H9 (cell line): Measurements from ENCODE around the gene AGBL4. TPM values are rescaled to one million over a fixed set of nuclear protein-coding genes. Genes with fewer than 3 reads are reported as not detected.
A peak's percentile ranks its signal among the peaks of the same experiment; 100 is the strongest.

Source experiments
- DNase-seq: peaks from one replicate; pipeline ENCODE4 v3.0.0-alpha.2; 2017
- H2AFZ ChIP-seq: one replicate; pipeline ENCODE4 v1.6.1; 2013; ENCODE audit warnings: mild to moderate bottlenecking, low read length, control low read depth, moderate library complexity
- H2AK5ac ChIP-seq: 2 replicates; pipeline ENCODE4 v1.6.1; 2013; ENCODE audit warnings: low read length, control low read depth, mixed read lengths; ENCODE audit not compliant: insufficient read length
- H2BK120ac ChIP-seq: one replicate; pipeline ENCODE4 v1.6.1; 2013; ENCODE audit warnings: low read depth, mild to moderate bottlenecking, low read length, control low read depth, inconsistent platforms; ENCODE audit not compliant: poor library complexity, severe bottlenecking
- H2BK12ac ChIP-seq: 2 replicates; pipeline ENCODE4 v1.6.1; 2013; ENCODE audit warnings: low read length, control low read depth, mixed read lengths, low read depth; ENCODE audit not compliant: insufficient read length
- H2BK15ac ChIP-seq: 2 replicates; pipeline ENCODE4 v1.6.1; 2013; ENCODE audit warnings: low read depth, low read length, control low read depth
- H2BK20ac ChIP-seq: one replicate; pipeline ENCODE4 v1.6.1; 2013; ENCODE audit warnings: low read depth, mild to moderate bottlenecking, low read length, control low read depth, inconsistent platforms; ENCODE audit not compliant: poor library complexity, severe bottlenecking
- H2BK5ac ChIP-seq: 2 replicates; pipeline ENCODE4 v1.6.1; 2013; ENCODE audit warnings: low read length, control low read depth, mixed read lengths; ENCODE audit not compliant: insufficient read length
- H3K14ac ChIP-seq: 2 replicates; pipeline ENCODE4 v1.6.1; 2013; ENCODE audit warnings: low read length, control low read depth; ENCODE audit not compliant: insufficient read depth
- H3K18ac ChIP-seq: 2 replicates; pipeline ENCODE4 v1.6.1; 2013; ENCODE audit warnings: low read depth, mild to moderate bottlenecking, mixed read lengths, low read length, control low read depth; ENCODE audit not compliant: insufficient read length
- H3K23ac ChIP-seq: 2 replicates; pipeline ENCODE4 v1.6.1; 2013; ENCODE audit warnings: low read length, control low read depth, mixed read lengths, low read depth; ENCODE audit not compliant: insufficient read length
- H3K23me2 ChIP-seq: 2 replicates; pipeline ENCODE4 v1.6.1; 2013; ENCODE audit warnings: low read depth, mild to moderate bottlenecking, mixed read lengths, low read length, control low read depth; ENCODE audit not compliant: insufficient read length, poor library complexity, severe bottlenecking
- H3K27ac ChIP-seq: 2 replicates; pipeline ENCODE4 v1.5.1; 2013; ENCODE audit warnings: low read length, control low read depth, mixed read lengths, low read depth; ENCODE audit not compliant: insufficient read length
- H3K27me3 ChIP-seq: 2 replicates; pipeline ENCODE4 v1.6.1; 2013; ENCODE audit warnings: low read length, control low read depth, inconsistent platforms; ENCODE audit not compliant: insufficient read depth
- H3K4ac ChIP-seq: 2 replicates; pipeline ENCODE4 v1.6.1; 2013; ENCODE audit warnings: low read depth, mild to moderate bottlenecking, control low read depth, inconsistent platforms, low read length, moderate library complexity
- H3K4me1 ChIP-seq: 2 replicates; pipeline ENCODE4 v1.6.1; 2013; ENCODE audit warnings: low read length, control low read depth, inconsistent platforms; ENCODE audit not compliant: insufficient read depth
- H3K4me2 ChIP-seq: 2 replicates; pipeline ENCODE4 v1.6.1; 2013; ENCODE audit warnings: low read length, control low read depth, mixed read lengths; ENCODE audit not compliant: insufficient read length, insufficient read depth
- H3K56ac ChIP-seq: 2 replicates; pipeline ENCODE4 v1.6.1; 2013; ENCODE audit warnings: low read depth, mild to moderate bottlenecking, mixed read lengths, low read length, control low read depth; ENCODE audit not compliant: insufficient read length
- H3K79me1 ChIP-seq: 2 replicates; pipeline ENCODE4 v1.6.1; 2013; ENCODE audit warnings: low read depth, mild to moderate bottlenecking, moderate library complexity, low read length, control low read depth, inconsistent platforms; ENCODE audit not compliant: insufficient read depth, poor library complexity, severe bottlenecking
- H3K79me2 ChIP-seq: 2 replicates; pipeline ENCODE4 v1.6.1; 2013; ENCODE audit warnings: low read length, control low read depth, inconsistent platforms; ENCODE audit not compliant: insufficient read depth
- H3K9ac ChIP-seq: 2 replicates; pipeline ENCODE4 v1.6.1; 2013; ENCODE audit warnings: low read length, control low read depth, mixed read lengths; ENCODE audit not compliant: insufficient read length; ENCODE audit errors: extremely low read depth
- H3K9me3 ChIP-seq: one replicate; pipeline ENCODE4 v1.6.1; 2013; ENCODE audit warnings: low read depth, low read length, inconsistent platforms; ENCODE audit not compliant: control insufficient read depth
- H3T11ph ChIP-seq: one replicate; pipeline ENCODE4 v1.6.1; 2013; ENCODE audit warnings: mild to moderate bottlenecking, low read length, control low read depth, inconsistent platforms
- H4K20me1 ChIP-seq: one replicate; pipeline ENCODE4 v1.6.1; 2013; ENCODE audit not compliant: control insufficient read depth, insufficient read length, insufficient read depth
- H4K5ac ChIP-seq: 2 replicates; pipeline ENCODE4 v1.6.1; 2013; ENCODE audit warnings: low read depth, mild to moderate bottlenecking, mixed read lengths, low read length, control low read depth; ENCODE audit not compliant: insufficient read length
- H4K8ac ChIP-seq: replicated peaks from 2 replicates; pipeline ENCODE4 v1.6.1; 2013; ENCODE audit warnings: low read length, control low read depth, mixed read lengths, low read depth; ENCODE audit not compliant: insufficient read length
- H4K91ac ChIP-seq: 2 replicates; pipeline ENCODE4 v1.6.1; 2013; ENCODE audit warnings: low read depth, mild to moderate bottlenecking, moderate library complexity, mixed read lengths, low read length, control low read depth; ENCODE audit not compliant: insufficient read length
- H3K27ac Mint-ChIP-seq, 3 experiments: 2 replicates in 2 of 3; 3 replicates in 1 of 3; pipeline ENCODE4 v1.8.0; 2020 to 2021; ENCODE audit warnings: mixed read lengths in 3 of 3, mild to moderate bottlenecking in 1 of 3, moderate library complexity in 1 of 3
- H3K27me3 Mint-ChIP-seq: 2 replicates; pipeline ENCODE4 v1.8.0; 2021; ENCODE audit warnings: low read depth, mild to moderate bottlenecking, moderate library complexity, mixed read lengths
- H3K36me3 Mint-ChIP-seq, 3 experiments: 2 replicates in 2 of 3; 3 replicates in 1 of 3; pipeline ENCODE4 v1.8.0; 2020 to 2021; ENCODE audit warnings: low read depth in 3 of 3, mixed read lengths in 3 of 3; ENCODE audit not compliant: insufficient read depth in 1 of 3
- H3K4me1 Mint-ChIP-seq, 2 experiments: 2 replicates each; pipeline ENCODE4 v1.8.0; 2020; ENCODE audit warnings: mixed read lengths in 2 of 2
- H3K4me3 Mint-ChIP-seq, 2 experiments: 2 replicates in 1 of 2; 3 replicates in 1 of 2; pipeline ENCODE4 v1.8.0; 2020 to 2021; ENCODE audit warnings: mild to moderate bottlenecking in 2 of 2, mixed read lengths in 2 of 2, moderate library complexity in 1 of 2
- H3K9me3 Mint-ChIP-seq, 2 experiments: 2 replicates in 1 of 2; 3 replicates in 1 of 2; pipeline ENCODE4 v1.8.0; 2020; ENCODE audit warnings: mild to moderate bottlenecking in 2 of 2, mixed read lengths in 2 of 2, moderate library complexity in 1 of 2
- WGBS: extraction: QIAGEN DNeasy Blood & Tissue Kit; methylation state at CpG from one replicate; pipeline ENCODE4 v1.1.7; 2013; ENCODE audit warnings: missing lambda C conversion rate, low lambda C conversion rate, mixed read lengths; ENCODE audit not compliant: insufficient read length; ENCODE audit errors: extremely low coverage; 5-methylcytosine and 5-hydroxymethylcytosine counted together
- total RNA-seq: library from RNA; stranded (reverse); gene quantifications from 2 replicates; pipeline ENCODE4 v1.2.1, GENCODE V29; 2021
- TF ChIP-seq, protein P1 (sequence below): fragments of 200-600 bp; sonication (generic); conservative IDR thresholded peaks from 3 replicates; pipeline ENCODE4 v1.8.0; 2021; ENCODE audit warnings: antibody characterized with exemption, mild to moderate bottlenecking

AGBL4 gene
- total RNA-seq, 1 experiment from 2014 or later = not detected

DNA sequence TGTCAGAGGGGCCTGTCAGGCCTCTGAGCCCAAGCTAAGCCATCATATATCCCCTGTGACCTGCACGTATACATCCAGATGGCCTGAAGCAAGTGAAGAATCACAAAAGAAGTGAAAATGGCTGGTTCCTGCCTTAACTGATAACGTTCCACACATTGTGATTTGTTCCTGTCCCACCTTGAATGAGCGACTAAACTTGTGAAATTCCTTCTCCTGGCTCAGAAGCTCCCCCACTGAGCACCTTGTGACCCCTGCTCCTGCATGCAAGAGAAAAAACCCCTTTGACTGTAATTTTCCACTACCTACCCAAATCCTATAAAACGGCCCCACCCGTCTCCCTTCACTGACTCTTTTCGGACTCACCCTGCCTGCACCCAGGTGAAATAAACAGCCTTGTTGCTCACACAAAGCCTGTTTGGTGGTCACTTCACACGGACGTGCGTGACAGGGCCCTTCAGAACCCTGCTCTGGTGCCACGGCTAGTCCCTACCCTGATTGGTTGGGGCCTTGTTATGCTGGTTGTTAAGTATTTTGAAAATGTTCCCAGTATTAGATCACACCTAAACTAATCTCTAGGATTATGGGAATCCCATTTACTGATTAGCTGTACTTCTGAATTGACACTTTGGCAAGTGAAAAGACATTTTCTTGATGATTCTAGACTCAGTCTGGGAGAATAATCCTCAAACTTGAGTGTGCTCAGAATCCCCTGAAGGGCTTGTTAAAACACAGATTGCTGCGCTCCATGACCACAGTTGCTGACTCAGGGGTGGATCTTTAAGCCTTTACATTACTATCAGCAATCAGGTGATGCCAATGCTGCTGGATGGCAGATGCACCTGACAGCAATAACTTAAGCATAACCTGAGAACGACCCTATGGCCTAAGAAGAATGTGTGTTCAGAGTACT, 1523.0 kb downstream of the AGBL4 start:
- Histone ChIP-seq H3K23me2 (no peaks in the 10 kb centered on the region), H3K23ac (no peak overlapping the region), H3K27me3 (no peaks in the 10 kb centered on the region), H3K14ac (no peak overlapping the region), H2AK5ac (no peak overlapping the region), H2BK20ac (no peak overlapping the region), H4K91ac (no peak overlapping the region), H3K9ac (no peak overlapping the region), H3K27ac (no peak overlapping the region), H3K4me2 (no peak overlapping the region), H3K18ac (no peak overlapping the region), H3K4me1 (peaks cover 18% of the 10 kb centered on the region; the same call in 1 of the 2 replicates), H3K79me1 (no peaks in the 10 kb centered on the region), H2BK15ac (no peak overlapping the region), H3K56ac (no peak overlapping the region), H2AFZ (no peak overlapping the region), H3K79me2 (no peaks in the 10 kb centered on the region), H2BK12ac (no peak overlapping the region), H3K9me3 (no peaks in the 10 kb centered on the region), H4K20me1 (no peaks in the 10 kb centered on the region), H4K5ac (no peak overlapping the region), H2BK120ac (no peak overlapping the region), H4K8ac (no peak overlapping the region), H3K4ac (no peak overlapping the region), H3T11ph (no peak overlapping the region), H2BK5ac (no peak overlapping the region)
- WGBS = no CpG with 5 or more reads among the region's 12 CpGs
- H3K4me1 Mint-ChIP-seq = peaks cover 29 to 31% of the 10 kb centered on the region in 2 experiments
- H3K36me3 Mint-ChIP-seq = no peaks in the 10 kb centered on the region
- H3K27me3 Mint-ChIP-seq = no peaks in the 10 kb centered on the region; the same call in 1 of the 2 replicates
- H3K9me3 Mint-ChIP-seq = no peaks in the 10 kb centered on the region
- peak; percentile 76 for DNase-seq
- H3K4me3 Mint-ChIP-seq = no peak overlapping the region
- TF ChIP-seq, protein P1, sequence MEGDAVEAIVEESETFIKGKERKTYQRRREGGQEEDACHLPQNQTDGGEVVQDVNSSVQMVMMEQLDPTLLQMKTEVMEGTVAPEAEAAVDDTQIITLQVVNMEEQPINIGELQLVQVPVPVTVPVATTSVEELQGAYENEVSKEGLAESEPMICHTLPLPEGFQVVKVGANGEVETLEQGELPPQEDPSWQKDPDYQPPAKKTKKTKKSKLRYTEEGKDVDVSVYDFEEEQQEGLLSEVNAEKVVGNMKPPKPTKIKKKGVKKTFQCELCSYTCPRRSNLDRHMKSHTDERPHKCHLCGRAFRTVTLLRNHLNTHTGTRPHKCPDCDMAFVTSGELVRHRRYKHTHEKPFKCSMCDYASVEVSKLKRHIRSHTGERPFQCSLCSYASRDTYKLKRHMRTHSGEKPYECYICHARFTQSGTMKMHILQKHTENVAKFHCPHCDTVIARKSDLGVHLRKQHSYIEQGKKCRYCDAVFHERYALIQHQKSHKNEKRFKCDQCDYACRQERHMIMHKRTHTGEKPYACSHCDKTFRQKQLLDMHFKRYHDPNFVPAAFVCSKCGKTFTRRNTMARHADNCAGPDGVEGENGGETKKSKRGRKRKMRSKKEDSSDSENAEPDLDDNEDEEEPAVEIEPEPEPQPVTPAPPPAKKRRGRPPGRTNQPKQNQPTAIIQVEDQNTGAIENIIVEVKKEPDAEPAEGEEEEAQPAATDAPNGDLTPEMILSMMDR = no peak
- H3K27ac Mint-ChIP-seq = peak overlapping the region in 1 of 3 experiments; percentile 0; a peak in 1 of 7 replicates
